ENCODE measurements around the gene NHS.
"Not testable (repeated sequence)": the region's sequence is repeated elsewhere in the genome, so short reads cannot be mapped to it uniquely, and the experiment has no call there.

The NHS gene

DNA sequence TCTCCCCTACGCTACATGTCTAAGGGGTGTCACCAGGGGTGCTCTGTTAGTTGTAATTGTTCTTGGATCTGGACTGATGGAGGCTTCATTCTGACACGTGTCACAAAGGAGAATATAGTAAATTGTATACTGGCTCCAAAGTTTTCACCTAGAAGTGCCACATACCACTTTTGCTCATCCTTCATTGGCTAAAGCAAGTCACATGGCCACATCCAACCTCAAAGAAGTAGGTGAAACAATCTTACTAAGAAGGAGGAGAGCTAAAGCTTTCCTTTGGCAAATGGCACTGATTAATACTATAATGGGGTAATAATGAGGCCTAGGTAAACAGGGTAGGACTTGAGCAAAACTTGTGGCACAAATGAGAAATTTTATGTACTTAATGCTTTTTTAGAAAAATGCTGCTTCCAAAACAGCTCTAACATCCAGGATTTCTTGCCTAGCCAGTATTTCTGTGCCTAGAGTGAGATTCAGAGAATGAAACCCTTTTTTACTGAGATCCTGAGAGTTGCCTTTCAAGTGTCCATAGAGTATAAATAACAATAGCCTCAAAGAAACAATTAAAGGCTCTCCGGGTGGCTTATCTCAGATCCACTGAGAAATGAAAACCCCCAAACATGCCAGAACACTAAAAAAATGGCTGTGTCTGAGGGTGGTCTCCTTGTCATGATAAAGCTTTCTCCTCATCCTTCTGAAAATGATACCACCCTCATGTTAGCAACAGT lies 34.7 kb downstream of the NHS start:
- no peak for DNase-seq

DNA sequence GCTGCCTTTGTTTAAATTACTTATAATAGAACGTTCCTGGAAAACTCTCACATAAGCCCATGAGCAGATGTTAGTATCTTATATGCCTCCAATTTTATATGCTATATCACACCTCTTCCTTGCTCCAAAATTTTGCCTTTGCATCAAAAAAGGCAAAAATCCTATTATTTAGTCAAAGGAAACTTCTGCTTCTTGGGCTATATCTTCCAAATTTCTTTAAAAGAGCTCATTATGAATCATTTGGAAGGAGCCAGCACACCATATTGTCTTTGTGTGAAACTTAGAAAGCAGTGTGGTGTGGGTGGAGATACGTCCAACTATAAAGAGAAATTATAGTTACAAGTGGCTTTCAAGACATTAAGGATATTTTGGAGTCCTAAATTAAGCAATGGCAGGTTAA lies 35.7 kb downstream of the NHS start:
- DNase-seq: no peak

DNA sequence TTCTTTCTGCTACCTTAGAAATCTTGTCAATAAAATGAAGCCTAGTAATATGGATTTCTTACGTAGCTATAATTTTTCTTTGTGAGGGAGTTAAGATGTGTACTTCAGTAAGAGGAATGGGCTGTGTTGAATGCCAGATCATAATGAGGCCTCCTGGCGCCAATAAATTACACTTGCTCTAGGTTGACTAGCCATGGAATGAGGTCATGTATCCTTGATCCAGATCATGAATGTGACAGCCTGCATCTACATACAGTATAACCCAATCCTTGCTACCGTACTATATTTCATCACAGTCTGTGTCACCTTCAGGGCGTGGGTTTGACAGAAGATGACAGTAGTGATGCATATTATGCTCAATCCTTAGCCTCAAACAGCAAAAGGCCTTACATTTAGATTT lies 36.2 kb downstream of the NHS start:
- no peak for DNase-seq

DNA sequence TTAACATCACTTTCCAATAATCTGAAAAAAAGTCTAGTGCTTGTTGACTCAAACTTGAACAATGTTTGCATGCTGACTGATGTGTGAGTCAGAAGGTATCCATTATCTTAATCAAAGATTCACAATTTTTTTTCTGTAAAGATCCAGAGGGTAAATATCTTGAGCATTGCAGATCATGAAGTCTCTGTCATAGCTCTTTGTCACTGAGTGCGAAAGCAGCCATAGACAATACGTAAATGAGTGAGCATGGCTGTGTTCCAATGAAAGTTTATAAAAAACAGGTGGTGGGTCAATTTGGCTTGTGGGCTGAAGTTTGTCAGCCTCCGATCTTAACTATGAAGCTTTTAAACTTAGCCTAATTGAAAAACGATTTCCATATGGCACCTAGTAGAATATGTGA lies 37.7 kb downstream of the NHS start:
- DNase-seq: no peak

DNA sequence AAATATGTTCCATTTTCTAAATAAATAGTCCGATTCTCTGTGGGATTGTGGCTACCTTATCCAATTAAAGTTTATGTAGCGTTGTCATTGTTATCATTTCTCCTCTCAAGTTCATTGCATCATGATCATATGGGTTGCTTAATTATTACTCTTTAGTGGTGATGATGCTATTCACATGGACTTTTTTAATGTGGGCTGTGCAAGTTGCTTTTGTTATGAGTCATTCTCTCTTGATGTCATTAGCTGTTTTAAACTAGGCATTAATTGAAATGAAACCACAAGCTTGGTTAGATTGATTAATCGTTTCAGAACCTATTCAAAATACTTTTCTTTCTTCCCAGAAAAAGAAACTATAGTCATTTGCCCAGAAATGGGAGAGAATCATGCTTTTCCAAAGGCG lies 38.2 kb downstream of the NHS start:
- no peak for DNase-seq

DNA sequence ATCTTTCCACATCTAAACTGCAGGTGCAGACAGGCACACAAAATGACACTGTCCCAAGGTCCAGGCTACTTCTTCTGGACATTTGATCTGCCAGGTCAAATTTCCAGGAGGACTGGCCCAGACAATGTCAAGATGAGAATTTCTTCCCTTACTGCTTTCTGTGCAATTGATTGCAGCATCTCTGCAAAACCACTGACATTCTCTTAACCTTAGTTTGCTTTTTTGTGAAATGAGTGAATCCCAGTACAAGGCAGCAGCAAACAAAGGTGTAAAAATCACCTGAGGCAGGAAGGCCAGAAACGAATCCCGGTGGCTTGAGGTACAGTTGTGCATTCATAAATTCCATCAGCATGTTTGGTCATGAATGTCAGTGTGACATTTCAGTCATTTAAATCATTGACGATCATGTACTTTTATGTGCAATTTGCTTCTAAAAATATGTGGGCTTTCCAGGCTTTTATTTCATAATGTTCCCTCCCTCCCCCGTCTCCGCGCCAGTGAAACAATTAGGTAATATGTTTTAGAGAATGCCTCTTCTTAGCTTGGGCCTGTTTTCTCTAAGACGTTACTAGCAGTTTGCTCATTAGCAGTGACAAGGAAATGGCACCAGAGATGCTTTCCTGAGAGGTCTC lies 39.1 kb downstream of the NHS start:
- no peak for DNase-seq

DNA sequence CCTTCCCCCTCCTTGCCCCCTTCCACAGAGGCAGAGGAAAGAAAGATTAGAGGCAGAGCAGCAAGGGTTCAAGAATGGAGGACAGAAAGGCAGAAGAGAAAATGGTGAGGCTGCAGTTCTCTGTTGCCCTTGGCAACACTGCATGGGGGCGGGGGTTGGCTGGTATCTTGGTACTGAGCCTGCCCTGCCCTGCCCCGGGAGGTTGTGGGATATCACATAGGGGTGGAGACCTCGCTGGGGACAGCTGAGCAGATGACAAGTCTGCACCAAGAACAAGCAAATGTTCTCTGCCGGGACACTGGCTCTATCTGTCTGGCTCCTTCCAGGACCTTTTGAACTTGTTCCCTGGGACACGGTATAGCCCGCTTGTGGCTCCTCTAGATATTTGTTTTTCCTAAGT lies 39.8 kb downstream of the NHS start:
- no peak for DNase-seq

DNA sequence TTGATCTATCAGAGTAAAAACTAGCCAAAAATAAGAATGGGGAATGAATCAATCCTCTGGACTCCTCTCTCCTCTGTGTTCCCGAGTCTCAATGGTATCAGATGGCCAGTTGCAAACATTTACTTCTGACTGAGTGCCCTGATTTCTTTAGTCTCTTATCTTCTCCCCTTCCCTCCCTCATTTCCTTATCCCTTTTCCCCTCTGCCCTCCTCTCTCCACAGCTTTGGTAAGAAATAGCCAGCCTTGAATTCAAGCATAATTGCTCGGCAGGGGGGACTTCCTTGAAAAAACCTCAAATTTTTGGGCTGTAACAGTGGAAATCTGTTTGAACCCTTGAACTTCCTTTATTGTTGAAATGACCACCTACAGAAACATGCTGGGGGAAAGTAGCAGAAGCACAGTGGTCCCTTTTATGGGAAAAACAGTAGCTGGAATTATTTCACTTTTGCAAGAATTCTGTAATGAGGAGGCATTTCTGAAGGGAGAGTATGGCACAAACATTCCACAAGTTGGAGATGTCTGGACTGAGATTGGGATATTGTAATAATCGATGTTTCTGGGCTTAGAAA lies 40.3 kb downstream of the NHS start:
- DNase-seq: no peak

DNA sequence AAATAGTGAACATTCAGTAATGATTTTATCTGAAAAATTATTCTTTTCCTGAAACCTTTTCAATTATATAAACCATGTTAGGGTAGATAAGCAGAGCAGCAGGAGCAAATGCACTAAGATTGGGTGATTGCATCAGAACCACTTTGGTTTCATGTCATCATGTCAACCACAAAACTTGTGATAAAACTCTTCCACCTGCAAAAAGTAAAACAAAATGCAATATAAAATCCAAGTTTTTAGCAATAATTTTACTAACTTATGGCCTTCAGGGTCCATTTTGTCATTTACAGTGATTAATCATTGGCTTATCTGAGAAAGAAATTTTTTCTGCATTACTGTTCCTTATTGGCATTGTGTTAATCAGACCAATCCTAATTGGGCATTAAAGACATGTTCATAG lies 42.4 kb downstream of the NHS start:
- DNase-seq: no peak

DNA sequence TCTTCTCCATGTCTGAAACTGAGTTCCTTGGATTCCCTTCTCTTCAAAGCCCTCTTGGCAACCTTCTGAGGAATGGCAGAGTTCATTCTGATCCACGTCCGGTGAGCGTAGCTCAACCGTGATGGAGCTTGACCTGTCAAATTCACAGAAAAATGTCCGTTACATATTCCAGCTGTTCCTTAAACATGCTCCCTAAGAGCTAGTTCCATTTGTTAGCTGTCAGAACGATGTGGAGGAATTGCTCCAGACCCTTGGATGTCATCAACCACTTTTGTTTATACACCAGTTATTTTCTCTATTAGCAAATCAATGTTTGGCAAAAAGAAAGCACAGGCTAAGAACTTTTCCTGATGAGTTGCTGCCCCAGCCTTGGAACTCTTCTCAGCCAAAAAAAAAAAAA lies 50.1 kb downstream of the NHS start:
- no peak for DNase-seq

DNA sequence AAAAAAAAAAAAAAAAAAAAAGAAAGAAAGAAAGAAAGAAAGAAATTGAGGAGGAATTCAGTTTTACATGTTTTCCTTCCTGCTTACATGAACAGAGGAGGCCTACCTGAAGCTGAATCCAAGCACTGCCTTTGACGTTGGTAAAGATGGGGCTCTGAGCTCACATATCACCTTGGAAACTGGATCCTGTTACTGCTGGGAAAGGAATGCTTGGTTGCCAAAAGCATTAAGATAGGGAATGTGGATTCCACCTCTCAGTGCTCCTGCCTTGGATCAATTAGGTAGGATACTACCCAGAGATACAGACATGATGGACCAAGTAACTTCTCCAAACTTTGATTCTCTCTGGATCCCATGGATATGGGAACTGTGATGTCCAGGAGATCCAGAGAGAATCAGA lies 50.6 kb downstream of the NHS start:
- no peak for DNase-seq

DNA sequence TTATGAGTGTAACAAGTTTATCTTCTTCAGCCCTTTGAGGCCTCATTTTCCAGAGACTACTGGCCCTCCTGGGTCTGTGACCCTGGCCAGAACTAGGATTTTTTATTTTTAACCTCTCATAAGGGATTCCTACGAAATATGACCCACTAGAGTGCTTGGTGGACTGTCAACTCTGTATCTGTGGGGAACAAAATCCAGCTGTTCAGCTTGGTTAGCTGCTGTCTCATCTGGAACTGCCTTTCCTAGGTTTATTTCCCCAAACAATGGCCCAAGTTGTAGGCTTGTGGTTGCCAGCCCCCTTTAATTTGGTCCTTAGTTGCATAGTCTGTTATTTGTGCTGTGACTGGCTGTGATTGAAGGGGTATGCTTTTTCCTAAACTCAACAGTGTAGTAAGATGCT lies 56.2 kb downstream of the NHS start:
- no peak for DNase-seq

DNA sequence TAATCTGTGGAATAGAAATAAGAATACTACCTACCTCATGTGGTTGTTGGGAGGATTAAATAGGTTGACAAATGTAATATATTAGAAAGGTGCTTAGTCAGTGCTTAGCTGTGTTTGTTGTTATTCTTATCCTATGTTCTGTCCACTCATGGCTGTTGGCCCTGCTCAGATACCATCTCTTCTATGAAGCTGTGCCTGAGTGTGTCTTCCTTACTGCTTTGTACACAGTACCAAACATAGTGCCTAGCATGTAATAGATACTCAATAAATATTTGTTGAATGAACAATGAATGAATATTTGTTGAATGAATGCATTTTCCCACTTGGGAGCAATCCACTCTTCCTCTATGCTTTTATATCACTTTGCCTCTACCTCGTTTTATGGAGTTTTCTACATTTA lies 57.2 kb downstream of the NHS start:
- no peak for DNase-seq

DNA sequence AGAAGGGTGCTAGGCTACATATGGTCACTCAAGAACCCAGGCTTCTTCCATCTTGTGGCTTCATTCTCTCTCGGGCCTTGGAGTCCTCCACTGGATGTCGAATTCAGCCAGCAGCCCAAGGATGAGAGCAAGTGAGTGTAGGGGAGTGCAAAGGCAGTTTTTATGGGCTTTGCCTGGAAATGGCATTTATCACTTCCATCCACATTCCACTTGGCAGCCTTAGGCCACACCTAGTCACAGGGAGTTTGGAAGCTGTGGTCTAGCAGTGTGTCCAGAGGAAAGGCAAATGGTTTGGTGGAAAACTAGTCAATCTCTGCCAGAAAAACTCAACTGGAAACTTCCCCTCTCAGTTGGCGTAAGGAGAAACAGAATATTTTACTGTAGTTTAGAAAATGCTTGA lies 59.0 kb downstream of the NHS start:
- DNase-seq: no peak

DNA sequence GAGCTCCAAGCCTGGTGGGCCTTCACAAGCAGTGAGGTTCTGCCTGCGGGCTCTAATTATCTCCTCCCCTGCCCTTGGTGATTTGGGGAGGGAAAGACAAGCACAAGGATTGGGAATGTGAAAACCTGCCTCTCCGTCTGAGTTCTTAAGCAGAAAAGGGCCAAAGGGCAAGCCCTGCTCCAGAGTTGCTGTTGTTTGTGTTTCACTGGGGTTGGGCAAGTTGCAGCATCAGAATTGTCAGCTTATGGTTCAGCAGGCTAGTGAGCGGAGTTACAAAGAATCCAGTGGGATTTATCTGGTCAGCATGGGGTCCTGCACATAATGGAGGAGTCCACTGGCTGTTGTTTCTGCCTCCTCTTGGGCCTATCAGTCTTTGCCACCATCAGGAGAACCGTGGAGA lies 60.5 kb downstream of the NHS start:
- no peak for DNase-seq

DNA sequence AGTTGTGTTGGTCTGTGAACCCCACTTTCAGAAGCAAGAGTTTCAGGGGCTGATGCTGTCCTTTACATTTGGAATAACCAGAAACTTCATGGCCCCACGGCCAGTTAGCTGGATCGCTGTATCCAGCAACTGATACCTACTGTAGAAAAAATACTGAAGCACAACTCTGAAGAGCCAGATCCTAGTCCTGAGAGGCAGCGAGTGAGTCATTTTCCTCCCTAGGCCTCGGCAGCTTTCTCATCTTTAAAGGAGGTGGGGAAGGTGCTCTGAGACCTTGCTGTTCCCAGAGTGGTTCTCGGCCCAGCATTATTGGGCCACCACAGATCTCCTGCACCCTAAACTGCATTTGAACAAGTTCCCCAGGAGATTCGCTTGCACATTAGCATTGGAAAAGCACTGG lies 63.2 kb downstream of the NHS start:
- no peak for DNase-seq

DNA sequence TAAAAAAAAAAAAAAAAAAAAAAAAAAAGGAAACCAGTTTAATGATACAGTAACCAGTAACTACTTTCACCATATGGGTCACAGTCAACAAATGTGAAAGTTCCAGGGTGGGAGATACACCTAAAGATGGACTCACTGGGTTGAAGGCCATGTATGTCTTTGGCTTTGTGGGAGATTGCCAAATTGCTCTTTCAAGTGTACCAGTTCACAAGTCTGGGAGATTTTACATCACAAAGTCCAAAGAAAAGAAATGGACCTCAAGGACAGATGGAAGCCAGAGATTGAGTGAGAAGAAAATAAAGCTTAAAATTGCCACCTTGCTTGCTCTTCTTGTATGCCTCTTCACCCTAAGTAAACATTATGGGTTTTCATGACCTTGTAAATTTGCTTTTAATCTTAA lies 65.3 kb downstream of the NHS start:
- no peak for DNase-seq

DNA sequence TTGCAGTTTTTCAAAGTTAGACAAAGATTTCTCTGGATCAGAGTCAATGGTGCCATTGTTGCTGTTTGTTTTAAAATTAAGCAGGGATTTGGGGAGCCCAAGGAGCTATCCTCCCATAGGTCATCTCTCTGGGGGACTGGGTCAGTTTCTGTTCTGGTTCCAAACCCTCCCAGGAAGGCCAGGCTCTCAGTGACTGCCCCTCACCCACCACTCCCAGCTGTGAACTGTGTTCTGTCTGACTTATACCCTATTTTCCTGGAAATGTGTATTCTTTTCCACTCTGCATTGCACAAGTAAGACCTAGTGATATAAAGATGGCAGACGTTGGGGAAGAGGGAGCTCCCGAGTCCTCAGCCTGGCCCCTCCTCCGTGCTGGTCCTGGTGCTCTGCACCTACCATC lies 65.8 kb downstream of the NHS start:
- DNase-seq: no peak

DNA sequence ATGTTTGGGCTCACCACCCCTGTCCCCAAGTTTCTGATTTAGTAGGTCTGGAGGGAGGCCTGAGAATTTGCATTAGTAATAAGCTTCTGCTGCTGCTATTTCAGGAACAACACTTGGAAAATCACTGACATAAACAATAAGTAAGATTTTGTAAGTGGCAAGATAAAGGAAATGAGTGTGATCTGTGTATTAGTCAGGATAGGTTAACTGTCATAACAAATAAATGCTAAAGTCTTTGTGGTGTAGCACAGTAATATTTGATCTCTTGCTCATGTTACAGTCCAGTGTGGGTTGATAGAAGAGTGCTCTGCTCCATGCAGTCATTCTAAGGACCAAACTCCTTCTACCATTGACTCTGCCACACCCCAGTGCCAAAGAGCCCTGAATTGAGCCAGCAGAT lies 67.0 kb downstream of the NHS start:
- no peak for DNase-seq

DNA sequence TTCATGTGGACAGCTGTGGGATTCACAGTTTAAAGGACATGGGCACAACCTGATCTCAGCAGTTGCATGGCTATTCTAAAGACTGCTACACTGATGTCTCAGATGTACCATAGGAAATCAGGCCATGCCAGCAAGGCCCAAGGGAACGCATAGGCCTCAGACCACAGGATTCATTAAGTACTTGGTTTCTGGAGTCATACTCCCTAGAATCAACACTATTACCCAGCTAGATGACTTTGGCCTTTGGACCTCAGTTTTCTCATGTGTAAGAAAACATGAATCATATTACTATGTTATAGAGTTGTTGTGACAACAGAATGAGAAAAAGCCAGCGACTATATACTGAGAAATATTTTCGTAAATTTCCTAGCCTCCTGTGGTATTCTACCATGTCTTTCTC lies 67.9 kb downstream of the NHS start:
- no peak for DNase-seq

DNA sequence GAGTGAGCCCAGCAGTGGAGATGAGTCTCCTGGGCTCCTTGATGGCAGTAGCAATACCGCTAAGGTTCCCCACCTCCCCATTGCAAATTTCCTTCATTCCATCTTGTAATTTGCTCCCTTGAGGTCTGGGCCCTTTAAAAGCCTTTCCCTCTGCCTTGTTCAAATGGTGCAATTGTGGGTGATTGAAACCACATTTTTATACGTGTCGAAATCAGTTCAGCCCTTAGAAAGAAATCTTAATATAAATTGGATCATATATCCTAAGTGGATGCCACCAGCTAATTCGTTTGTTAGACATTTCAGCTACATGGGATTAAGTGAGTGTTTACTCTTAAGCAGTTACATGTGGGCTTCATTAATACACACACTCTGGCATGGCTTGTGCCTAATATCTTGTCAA lies 68.6 kb downstream of the NHS start:
- no peak for DNase-seq

DNA sequence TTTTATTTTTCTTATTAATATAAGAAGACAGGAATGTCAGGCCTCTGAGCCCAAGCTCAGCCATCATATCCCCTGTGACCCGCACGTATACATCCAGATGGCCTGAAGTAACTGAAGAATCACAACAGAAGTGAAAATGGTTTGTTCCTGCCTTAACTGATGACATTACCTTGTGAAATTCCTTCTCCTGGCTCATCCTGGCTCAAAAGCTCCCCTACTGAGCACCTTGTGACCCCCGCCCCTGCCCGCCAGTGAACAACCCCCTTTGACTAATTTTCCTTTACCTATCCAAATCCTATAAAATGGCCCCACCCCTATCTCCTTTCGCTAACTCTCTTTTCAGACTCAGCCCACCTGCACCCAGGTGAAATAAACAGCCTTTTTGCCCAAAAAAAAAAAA lies 71.3 kb downstream of the NHS start:
- DNase-seq: not testable (repeated sequence)

DNA sequence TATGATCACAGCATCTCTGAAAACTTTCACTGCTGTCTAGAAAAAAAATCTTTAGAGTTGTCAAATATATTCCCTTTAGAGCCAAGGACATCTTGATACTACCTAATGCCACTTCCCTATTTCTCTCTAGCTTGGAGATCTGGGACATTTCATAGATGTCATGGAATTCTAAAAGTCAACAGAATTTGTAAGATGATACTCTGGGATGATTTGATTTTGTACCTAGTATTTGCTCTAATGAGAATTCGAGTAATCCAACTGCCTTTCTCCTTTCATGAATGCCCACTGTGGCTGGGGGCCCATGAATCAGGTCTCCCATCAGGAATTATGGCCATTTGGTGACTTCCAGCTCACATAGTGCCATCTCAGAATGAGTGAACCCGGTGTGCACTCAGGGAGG lies 73.2 kb downstream of the NHS start:
- no peak for DNase-seq

DNA sequence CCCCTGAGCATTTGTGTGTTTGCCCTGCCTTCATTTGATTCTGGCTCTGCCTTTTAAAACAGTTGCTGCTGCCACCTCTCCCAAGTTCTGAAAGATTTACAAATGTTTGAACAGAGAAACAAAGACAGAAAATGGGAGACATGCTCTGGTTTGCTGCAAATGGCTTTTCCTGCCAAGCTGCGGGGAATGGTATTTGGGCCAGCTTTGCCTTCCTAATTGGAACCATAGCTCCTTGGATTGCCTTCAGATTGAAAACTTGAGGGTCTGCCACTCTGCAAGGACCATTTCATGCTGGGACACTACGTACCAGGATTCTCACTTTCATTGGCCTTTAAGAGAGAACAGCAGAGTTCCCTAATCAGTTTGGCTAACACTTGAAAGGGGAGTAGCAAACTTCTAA lies 74.9 kb downstream of the NHS start:
- DNase-seq: no peak

DNA sequence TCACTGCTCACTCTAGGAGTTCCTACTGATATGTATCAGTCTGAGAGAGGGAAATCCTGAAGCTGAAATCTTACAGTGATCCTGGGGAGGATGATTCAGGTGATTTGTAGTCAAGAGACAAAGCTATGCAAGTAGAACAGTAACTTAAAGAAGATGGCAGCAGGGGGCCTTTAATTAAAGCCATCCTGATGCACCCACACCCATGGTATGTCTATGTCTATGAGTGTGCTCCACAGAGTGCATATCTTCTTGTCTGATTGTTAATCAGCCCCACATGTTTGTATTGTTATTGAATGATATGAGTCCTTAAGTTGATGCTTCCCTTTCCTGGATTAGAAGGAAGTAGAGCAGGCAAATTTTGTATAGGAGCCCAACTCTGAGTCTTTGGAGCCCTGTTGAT lies 78.8 kb downstream of the NHS start:
- no peak for DNase-seq

Data from activated CD8-positive, alpha-beta memory T cell treated with anti-CD3 and anti-CD28 coated beads for 24 hours (primary cell).